HG02840 (cell line): ENCODE measurements around the gene EPHA2.
"Not testable (repeated sequence)": the region's sequence is repeated elsewhere in the genome, so short reads cannot be mapped to it uniquely, and the experiment has no call there.

Experiments used
- ATAC-seq: cut with Tn5 transposase; IDR thresholded peaks from one replicate; pipeline ENCODE4 v1.9.1; 2021; ENCODE audit warnings: mild to moderate bottlenecking, moderate library complexity, moderate number of reproducible peaks; ENCODE audit not compliant: unreplicated experiment, low FRiP score

Gene EPHA2

GRCh38 chr1:16109571-16109970 is 46.3 kb downstream of the EPHA2 start:
- ATAC-seq, result no peak

- not testable (repeated sequence) for ATAC-seq
Observed at GRCh38 chr1:16107039-16107438, 48.8 kb downstream of the EPHA2 start.

GRCh38 chr1:16101623-16102022 is 54.2 kb downstream of the EPHA2 start:
- ATAC-seq, result no peak

GRCh38 chr1:16099412-16099811 is 56.5 kb downstream of the EPHA2 start:
- ATAC-seq, result no peak

GRCh38 chr1:16095447-16095846 is 60.4 kb downstream of the EPHA2 start:
- no peak for ATAC-seq

- ATAC-seq, result no peak
Observed at GRCh38 chr1:16094453-16095158, 61.3 kb downstream of the EPHA2 start.

GRCh38 chr1:16093611-16094010 is 62.3 kb downstream of the EPHA2 start:
- no peak for ATAC-seq

- no peak for ATAC-seq
Observed at GRCh38 chr1:16092923-16093511, 62.9 kb downstream of the EPHA2 start.

- no peak for ATAC-seq
Observed at GRCh38 chr1:16092097-16092922, 63.6 kb downstream of the EPHA2 start.

GRCh38 chr1:16091296-16091695 is 64.6 kb downstream of the EPHA2 start:
- no peak for ATAC-seq

- ATAC-seq, result no peak
Observed at GRCh38 chr1:16090076-16090826, 65.6 kb downstream of the EPHA2 start.

GRCh38 chr1:16088996-16089395 is 66.9 kb downstream of the EPHA2 start:
- ATAC-seq, result no peak

GRCh38 chr1:16088351-16088911 is 67.4 kb downstream of the EPHA2 start:
- no peak for ATAC-seq

- no peak for ATAC-seq
Observed at GRCh38 chr1:16087733-16088132, 68.1 kb downstream of the EPHA2 start.

- no peak for ATAC-seq
Observed at GRCh38 chr1:16085522-16085921, 70.3 kb downstream of the EPHA2 start.

GRCh38 chr1:16083486-16083885 is 72.4 kb downstream of the EPHA2 start:
- ATAC-seq, result no peak

GRCh38 chr1:16082283-16083038 is 73.4 kb downstream of the EPHA2 start:
- no peak for ATAC-seq

GRCh38 chr1:16081636-16082035 is 74.2 kb downstream of the EPHA2 start:
- ATAC-seq, result no peak

- no peak for ATAC-seq
Observed at GRCh38 chr1:16080422-16081150, 75.3 kb downstream of the EPHA2 start.
